HG03378 (cell line): ENCODE results near the gene SLC66A2.
"Not testable (repeated sequence)": the region's sequence is repeated elsewhere in the genome, so short reads cannot be mapped to it uniquely, and the experiment has no call there.

Source experiments
- ATAC-seq: cut with Tn5 transposase; IDR thresholded peaks from one replicate; pipeline ENCODE4 v1.9.1; 2021; ENCODE audit warnings: mild to moderate bottlenecking, moderate library complexity; ENCODE audit not compliant: unreplicated experiment

SLC66A2 gene

DNA sequence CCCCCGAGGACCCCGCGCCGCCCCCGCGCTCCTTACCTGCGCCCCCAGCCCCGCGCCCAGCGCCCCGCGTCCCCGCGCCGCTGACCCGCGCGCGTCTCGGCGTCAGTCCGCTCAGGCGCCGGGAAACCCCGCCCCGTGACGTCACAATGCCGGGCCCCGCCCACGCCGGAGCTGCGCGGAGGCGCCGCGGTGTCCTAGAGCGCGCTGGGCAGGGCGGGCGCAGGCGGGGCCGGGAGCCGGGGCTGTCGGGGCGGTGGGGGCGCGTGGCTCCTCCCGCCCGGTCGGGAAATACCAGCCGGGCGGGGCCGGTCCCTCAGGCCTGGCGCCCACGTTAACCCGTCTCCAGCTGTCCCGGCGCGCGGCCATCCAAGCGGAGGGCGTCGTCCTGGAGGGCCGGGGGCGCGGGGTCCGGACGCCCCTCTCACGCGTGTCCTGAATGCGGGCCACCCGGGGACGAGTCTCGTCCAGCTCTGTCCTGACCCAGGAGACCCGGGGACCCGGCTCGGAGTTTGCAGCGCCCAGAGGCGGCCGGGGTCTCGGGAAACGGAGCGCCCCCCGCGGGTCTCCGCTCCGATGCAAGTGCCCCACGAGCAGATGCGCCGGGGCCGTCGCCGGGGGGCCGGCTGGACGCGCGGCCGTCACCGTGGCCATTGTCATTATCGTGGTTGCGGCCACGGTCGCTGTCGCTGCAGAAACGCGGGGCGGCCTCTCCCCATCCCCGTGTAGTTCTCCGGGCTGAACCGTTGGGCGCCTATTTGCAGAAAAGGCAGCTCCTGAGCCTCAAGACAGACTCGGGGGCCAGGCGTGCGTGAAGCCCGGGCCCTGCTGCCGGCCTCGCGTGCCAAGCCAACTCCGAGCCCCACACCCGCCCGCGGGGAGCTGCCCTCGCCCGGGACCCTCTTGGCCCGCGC, at the start of gene SLC66A2:
Gene SLC66A2, minus strand, starts transcription at position 109 of the 911 bp plus-strand sequence. CDS start 727 bp downstream, outside the sequence.
- no peak for ATAC-seq

DNA sequence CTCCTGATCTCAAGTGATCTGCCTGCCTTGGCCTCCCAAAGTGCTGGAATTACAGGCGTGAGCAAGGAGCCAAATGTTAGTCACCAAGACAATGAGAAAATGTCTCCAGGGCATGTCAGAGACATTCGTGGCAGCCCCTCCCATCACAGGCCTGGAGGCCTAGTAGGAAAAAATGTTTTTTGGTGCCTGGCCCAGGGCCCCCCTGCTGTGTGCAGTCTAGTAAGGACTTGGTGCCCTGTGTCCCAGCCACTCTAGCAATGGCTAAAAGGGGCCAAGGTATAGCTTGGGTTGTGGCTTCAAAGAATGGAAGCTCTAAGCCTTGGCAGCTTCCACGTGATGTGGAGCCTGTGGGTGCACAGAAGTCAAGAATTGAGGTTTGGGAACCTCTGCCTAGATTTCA, 49.4 kb upstream of the SLC66A2 start:
- no peak for ATAC-seq

DNA sequence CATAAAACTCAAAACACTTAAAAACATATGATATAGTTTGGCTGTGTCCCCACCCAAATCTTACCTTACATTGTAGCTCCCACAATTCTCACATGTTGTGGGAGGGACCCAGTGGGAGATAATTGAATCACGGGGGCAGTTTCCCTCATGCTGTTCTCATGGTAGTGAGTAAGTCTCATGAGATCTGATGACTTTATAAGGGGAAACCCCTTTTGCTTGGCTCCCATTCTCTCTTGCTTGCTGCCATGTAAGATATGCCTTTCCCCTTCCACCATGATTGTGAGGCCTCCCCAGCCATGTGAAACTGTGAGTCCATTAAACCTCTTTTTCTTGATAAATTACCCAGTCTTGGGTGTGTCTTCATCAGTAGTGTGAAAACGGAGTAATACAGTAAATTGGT, 48.2 kb upstream of the SLC66A2 start:
- not testable (repeated sequence) for ATAC-seq

DNA sequence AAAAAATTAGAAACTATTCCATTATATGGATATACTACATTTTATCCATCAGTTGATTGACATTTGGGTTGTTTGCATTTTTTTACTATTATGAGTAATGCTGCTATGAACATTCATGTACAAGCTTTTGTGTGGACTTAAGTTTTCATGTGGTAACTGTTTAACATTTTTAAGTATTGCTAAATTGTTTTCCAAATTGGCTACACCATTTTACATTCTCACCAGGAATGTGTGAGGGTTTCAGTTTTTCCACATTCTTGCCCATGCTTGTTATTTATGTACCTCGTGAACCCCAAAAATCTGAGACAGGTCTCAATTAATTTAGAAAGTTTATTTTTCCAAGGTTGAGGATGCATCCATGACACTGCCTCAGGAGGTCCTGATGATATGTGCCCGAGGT, 40.0 kb upstream of the SLC66A2 start:
- no peak for ATAC-seq

DNA sequence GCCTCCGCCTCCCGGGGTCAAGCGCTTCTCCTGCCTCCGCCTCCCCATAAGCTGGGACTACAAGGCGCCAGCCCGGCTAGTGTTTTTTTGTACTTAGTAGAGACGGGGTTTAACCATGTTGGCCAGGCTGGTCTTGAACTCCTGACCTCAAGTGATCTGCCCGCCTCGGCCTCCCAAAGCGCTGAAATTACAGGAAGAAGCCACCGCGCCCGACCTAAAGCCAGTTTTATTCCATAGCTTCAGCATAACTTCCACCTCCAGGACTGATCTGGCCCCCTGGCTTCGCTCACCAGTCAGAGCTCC, 37.7 kb upstream of the SLC66A2 start:
- ATAC-seq = no peak

DNA sequence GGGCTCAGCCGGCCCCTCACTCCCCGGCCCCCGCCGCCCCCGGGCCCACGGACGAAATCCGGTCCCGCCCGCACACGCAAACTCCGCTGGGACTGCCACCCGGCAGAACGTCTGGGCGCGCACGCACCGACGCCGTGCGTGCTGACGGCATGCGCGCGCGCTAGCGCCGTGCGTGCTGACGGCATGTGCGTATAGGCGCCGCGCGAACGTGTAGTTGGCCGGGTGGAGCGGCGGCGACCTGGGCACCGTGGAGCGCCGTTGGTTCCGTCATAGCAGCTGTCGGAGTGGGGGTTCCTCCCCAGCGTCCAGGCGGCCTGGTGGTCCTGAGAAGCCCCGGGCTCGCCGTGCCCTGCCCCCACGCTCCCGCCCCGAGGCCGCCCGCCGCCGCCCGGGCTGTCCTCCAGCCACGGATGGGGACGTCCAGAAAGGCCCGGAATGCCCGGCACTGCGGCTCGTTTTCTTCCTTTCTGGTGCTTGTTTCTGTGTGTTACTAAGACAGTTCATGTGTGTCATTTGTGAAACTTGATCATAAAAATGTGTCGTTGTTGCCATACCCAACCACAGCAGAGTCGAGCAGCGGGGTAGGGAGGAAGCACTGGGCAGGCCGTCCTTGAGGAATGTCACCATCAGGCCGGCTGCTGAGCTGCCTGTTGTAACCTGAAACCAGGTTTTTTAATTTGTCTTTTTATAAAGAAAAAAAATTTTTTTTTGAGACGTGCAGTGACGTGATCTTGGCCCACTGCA, 37.2 kb upstream of the SLC66A2 start, which contains the start of gene TXNL4A:
Gene TXNL4A, minus strand, starts transcription at position 113 of the 744 bp plus-strand sequence. CDS start 171 bp downstream, outside the sequence.
- peak; percentile 81 for ATAC-seq

DNA sequence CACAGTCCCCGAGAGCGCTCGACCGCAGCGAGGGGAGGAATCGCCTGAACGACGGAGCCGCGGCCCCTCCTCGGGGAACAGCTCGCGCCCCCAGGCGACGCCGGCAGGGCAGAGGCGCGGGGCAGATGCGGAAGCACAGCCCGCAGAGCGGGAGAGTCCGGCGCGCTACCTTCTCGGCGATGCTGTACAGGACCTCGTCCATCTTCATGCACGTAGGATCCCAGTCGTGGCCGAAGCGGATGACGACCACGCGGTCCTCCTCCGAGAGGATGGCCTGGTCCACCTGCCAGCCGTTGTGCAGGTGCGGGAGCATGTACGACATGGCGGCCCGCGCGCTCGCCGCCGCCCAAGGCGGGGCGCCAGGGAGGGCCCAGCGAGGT, 36.6 kb upstream of the SLC66A2 start:
- ATAC-seq = peak; percentile 53

DNA sequence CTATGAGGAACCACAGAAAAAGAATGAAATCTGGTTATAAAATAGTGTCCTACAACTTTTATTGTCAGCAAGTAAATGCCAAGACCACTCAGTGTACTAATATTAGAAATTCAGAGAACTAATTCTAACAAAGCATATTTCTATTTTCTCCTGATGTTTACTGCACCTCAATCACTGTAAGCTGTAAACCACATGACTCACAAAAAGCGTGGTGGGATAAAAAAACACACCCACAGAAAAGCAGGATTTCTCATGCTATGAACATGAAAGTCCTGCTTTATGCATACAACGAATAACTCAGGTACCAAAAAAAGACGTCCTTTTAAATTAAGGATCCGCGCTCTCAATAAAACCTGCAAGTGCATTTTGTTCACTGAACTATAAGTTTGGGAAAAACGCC, 36.1 kb upstream of the SLC66A2 start:
- no peak for ATAC-seq

DNA sequence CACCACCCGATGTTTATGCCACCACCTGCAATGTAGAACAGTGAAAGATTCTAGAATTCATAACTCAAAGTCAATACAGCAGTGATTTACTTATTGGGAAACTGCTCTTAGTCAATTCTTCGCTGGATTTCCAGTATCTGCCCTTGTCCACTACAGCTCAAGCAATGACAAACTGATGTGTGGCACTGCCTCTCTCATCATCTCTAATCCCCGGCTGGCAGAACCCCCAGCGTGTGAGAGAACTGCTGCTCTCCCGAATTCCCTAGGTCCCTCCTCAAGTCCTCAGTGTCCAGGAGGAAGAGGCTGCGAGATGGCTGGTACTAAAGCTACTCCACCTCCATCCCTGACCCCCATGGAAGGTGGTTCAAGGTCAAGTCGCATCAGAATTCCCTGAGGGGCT, 35.3 kb upstream of the SLC66A2 start:
- ATAC-seq = no peak

DNA sequence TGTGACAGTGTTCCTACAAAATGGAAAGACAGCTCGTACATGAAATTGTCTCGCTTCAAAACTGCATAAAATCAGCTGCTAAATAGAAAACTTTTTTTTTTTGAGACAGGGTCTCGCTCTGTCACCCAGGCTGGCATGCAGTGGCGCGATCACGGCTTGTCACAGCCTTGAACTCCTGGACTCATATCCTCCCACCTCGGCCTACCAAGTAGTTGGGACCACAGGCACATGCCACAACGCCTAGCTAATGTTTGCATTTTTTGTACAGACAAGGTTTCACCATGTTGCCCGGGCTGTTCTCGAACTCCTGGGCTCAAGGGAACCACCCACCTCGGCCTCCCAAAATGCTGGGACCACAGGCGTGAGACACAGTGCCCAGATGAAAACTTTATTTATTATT, 33.7 kb upstream of the SLC66A2 start:
- ATAC-seq = no peak

DNA sequence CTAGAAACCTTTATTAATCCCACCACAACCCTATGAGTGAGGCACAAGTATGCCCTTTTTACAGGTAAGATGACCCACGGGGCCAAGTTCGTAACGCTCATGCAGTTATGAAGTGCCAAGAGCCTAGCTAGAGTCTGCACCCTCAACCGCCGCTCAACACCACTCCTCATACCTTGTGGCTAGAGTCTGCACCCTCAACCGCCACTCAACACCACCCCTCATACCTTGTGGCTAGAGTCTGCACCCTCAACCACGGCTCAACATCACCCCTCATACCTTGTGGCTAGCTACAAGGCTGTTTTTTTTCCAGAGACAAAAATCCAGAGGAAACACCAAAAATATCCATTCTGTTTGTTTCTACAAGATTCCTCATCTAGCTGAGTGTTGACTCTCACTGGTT, 32.3 kb upstream of the SLC66A2 start:
- ATAC-seq = no peak

DNA sequence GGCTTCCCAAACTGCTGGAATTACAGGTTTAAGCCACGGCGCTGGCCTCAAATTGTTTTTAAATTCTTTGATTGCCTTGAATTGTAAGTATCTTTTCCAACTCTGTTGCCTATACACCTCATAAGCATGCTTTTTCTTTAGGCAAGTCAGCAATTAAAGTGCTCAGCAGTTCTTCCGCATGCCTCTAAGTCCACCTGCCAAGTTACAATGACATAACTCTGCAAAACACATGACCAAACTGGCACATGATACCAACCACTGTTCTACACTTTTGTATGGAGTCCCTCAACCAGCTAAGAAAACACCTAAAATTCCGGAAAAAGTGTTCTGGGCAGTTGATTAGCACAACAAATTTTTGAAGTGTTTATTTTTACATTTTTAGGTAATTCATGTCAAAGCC, 31.8 kb upstream of the SLC66A2 start:
- no peak for ATAC-seq

DNA sequence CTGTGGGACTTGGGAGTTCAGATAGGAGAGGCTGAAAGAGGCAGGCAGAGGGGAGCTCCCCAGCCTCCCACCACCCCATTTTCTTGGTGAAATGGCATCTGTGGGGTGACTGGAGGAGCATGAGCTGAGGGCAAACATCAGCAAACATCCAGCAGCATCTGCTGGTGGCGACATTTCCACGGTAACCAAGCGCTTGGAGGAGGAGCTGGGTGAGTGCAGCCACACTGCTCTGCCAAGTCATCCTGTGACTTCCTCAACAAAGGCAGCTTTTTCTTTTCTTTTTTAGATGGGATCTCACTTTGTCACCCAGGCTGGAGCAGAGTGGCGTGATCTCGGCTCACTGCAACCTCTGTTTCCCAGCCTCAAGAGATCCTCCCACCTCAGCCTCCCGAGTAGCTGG, 31.3 kb upstream of the SLC66A2 start:
- no peak for ATAC-seq

DNA sequence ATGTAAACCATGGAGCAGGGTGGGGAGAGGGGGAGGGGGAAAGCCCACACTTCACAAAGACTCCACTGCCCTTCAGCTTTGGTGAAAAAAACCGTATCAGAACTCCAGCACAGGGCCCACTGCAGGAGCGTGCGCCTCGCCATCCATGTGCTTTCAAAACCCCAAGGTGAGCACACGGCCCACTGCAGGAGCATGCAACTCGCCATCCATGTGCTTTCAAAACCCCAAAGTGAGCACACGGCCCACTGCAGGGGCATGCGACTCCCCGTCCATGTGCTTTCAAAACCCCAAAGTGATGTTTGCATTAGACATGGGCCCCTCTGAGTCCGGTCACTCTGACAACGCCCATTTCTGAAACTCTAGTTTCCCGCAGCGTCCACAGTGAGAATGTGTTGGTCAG, 29.1 kb upstream of the SLC66A2 start:
- ATAC-seq = no peak

DNA sequence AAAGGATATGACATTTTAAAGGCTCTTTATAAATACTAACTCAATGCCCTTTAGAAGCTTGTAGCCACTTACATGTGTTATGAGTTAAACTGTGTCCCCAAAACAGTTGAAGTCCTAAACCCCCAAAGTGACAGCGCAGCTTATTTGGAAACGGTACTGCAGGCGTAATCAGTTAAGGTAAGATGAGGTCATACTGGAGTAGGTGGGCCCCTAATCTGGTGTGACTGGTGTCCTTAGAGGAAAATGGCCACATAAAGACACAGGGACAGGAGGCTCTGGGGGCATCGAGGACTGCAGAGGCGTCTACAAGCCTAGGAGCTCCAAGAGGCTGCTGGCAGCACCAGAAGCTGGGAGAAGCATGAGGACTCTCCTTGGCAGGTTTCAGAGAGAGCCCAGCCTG, 28.4 kb upstream of the SLC66A2 start:
- ATAC-seq = no peak

DNA sequence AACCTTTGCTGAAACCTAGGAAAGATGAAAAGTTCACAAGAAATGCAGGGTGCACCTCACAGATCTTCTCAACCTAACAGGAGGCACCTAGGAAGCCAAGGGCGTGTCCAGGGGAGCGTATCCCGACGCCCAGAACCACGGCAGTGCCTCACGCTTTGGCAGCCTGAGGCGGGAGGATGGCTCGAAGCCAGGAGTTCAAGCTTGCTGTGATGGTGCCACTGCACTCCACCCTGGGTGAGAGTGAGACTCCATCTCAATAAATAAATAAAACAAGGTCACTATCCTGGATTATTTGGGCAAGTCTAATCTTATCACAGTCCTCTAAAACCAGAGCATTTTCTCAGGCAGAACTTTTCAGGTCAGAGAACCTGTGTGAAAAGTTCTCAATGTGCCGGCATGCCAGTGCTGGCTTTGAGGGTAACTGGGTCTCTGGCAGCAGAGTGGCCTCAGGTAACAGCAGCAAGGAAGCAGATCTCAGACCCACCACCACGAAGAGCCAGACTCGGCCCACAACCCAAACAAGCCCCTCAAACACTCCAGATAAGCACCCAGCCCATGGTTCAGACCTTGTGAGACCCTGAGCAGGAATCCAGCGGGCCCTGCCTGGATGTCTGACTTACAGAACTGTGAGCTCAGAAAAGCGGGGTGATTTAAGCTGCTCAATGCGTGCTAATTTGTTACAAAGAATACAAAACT, 24.7 kb upstream of the SLC66A2 start:
- no peak for ATAC-seq

DNA sequence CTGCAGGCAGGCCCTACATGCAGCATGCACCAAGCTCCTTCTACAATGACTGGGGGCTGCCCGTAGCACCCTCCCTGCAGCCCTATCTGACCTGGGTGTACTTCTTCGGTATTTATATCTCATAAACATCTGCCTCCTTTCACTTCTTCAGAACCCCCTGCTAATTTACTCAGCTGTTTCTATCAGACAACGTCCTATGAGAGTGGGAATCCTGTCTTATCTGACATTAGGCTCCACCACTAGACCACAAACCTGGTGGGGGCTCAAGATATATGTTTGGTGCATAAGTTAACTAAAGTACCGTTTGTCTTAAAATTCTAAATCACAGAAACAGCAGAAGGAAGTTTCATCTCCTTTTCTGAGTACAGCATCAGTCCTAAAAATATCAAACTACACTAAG, 23.6 kb upstream of the SLC66A2 start:
- no peak for ATAC-seq

DNA sequence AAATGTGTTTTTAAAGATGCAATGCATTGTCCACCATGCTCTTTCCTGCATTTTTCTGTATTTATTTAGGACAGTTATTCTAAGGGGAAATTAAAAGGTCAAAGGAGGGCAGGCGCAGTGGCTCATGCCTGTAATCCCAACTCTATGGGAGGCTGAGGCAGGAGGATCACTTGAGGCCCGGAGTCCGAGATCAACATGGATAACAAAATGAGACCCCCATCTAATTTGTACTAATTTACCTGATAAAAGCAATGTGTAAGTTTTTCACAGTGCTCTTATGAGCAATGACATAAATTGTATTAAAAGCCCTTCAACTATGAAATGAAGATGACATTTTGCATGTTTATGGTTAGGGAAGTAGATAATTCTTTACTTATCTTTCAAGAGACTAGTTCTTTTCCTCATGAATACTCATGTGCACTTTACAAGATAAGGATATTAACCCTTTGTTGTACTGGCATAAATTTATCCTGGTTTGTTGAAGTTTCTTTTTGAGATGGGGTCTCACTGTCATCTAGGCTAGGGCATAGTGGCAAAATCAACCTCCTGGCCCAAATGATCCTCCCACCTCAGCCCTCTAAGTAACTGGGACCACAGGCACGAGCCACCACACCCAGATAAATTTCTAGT, 22.7 kb upstream of the SLC66A2 start:
- no peak for ATAC-seq

DNA sequence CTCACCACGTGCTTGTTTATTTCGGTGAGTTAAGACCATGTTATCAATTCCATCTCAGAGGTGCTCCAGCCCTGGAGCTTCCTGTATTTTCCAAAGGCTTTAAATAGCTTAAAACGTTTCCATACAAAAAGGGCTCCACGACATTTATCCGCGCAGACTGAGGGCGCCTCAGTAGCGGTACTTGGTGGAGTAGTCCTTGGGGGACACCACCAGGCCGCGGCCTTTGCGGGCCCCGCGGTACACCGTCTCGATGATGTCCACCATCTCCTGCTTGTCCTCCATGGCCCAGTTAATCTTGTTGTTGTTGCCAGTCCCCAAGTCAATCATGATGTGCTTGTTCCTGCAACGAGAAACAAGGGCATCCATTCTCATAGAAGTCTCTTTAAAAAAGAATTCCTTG, 22.1 kb upstream of the SLC66A2 start:
- no peak for ATAC-seq

DNA sequence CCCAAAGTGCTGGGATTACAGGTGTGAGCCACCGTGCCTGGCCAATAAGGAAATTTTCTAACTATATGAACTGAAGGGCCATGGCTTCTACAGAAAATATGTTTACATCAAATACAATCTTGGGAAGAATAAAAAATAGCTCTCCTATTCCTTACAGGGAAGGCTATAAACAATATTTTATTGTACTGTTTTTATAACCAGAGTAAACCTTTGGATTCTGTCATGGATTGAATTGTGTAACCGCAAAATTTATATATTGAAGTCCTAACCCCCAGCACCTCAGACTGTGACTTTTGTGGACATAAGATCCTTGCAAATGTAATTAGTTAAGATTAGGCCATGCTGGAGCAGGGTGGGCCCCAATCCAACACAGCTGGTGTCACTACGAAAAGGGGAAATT, 21.3 kb upstream of the SLC66A2 start:
- ATAC-seq = no peak

DNA sequence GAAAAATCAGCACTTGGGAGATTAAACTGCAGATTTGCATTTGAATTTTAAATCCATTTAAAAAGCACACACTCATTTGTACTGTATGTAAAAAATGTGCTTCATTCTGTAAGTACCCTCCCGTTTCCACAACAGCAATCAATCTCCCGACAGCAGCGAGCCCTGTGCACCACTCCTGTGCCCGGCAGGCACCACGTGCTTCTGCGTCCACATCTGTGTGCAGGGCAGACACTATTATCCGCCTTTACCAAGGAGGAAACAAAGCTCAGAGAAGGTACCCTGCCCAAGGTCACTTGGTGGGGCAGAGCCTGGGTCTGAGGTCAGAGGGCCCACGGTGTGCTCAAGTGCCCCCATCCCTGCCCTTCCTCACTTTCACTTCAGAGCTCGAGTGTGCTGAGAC, 20.5 kb upstream of the SLC66A2 start:
- ATAC-seq = no peak
